HG03575 (cell line): Measurements from ENCODE around the gene FAM114A2.

ENCODE experiments used
- ATAC-seq: cut with Tn5 transposase; IDR thresholded peaks from one replicate; pipeline ENCODE4 v1.9.1; 2021; ENCODE audit not compliant: unreplicated experiment, insufficient number of reproducible peaks, low FRiP score; ENCODE audit errors: extremely low read depth

The FAM114A2 gene

DNA sequence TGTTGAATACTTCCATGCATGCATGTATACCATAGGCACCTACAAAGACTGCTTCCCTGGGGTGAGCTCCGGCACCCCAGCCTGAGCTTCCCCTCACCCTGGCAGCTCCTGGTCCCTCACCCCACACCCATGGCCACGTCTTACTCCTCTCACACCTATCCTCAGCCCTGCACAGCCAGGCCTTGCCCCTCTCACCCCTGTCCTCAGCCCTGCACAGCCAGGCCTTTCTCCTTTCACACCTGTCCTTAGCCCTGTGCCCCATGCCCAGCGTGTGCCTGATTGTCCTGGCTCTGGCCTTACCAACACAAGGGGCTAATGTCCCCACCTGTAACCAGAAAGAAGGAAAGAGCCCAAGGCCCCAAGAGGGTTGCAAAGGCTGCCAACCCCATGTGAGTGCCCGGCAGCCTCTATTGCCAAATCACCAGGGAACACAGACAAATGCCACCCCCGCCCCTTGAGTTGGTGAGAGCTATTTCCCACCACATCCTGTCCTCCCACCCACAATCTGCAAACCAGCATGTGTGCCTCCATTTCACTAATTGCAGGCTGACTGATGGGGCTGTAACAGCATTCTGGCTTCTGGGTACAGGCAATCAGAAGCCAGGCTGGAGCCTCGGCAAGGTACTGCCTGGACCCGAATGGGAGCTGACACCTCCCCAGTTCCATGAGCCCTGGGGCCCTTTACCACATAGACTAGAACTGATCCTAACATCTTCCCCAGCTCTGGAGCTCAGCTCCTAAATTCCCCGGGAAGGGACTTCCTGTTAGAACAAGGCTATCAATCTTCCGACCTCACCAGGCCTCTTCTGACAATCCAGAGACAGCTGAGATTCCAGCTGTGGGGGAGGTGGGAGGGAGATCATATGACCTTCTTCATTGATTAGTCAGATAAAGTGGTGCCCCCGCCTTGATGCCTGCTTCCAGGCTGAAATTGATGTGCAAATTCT lies 78.2 kb downstream of the FAM114A2 start:
- ATAC-seq: no peak

- ATAC-seq: no peak
These were observed 79.4 kb downstream of the FAM114A2 start for GRCh38 chr5:153959134-153959957.

- ATAC-seq: no peak
These were observed 81.5 kb downstream of the FAM114A2 start for GRCh38 chr5:153957205-153957604.

DNA sequence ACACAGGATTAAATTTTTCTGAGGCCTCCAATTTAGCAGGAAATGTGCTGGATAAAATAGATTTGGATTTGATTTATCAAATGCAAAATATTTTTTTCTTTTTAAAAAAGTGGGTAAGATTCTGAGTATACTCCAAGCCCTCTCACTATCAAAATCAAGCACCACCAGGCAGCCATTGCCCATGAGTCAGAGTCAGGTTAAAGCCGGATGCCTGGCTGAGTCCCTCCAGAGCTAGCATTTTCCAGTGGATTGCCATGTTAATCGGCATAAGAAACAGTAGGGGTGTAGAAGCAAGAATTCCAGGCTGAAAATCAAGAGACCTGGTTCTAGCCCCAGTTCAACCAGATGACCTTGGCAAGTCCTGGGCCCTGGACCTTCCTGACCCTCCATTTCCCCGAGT lies 85.3 kb downstream of the FAM114A2 start:
- ATAC-seq: no peak

DNA sequence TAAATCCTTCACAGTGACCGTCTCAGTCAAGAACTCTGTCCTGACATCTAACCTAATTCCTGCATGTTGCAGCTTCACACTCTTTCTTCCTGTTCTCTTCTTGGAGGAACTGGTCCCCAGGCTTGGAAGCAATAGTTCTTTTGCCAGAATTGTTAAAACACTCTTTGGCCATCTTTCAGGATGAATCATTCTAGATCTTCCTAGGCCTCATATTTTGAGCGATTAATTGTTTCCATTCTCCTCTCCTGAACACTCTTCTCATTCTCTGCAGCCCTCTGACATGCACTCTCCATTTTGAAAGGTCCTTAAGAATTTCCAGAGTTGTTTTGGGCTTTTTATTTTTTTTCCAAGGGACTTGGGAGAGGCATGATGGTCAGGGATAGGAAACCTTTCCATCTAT lies 85.8 kb downstream of the FAM114A2 start:
- ATAC-seq: no peak

DNA sequence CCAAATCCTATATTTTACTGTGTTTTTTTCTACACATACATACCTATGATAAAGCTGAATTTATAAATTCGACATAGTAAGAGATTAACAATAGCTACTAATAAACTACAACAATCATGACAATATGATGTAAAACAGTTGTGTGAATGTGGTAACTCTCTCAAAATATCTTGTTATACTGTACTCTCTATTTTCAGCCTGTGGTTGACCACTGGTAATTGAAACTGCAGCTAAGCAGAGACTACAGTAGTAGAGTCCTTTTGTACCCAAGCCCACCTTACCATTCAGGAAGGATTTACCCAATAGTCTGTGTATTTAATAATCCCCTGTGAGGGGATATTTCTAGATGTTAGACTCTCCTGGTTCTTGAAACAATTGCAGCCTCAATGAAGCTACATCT lies 86.7 kb downstream of the FAM114A2 start:
- ATAC-seq: no peak

GRCh38 chr5:153941265-153941664 lies 97.4 kb downstream of the FAM114A2 start:
- ATAC-seq: no peak
